HepG2 (cell line): Measurements from ENCODE around the gene JAK2. TPM values are rescaled to one million over a fixed set of nuclear protein-coding genes. Genes with fewer than 3 reads are reported as not detected.

ENCODE experiments used
- ATF7-NPFF ChIP-seq: sonication (generic); formaldehyde crosslinking; IDR thresholded peaks from 2 replicates; pipeline ENCODE4 v1.8.1; 2023; ENCODE audit warnings: mild to moderate bottlenecking, low read depth, missing genetic modification reagents, moderate library complexity
- ETV6 ChIP-seq: sonication (generic); formaldehyde crosslinking; conservative IDR thresholded peaks from 2 replicates; pipeline ENCODE4 v1.4.0; 2020; ENCODE audit warnings: missing genetic modification reagents
- FOXK2 ChIP-seq: fragments of 450-650 bp; IDR thresholded peaks from 2 replicates; pipeline ENCODE4 v1.6.1; 2016
- HNRNPUL1 ChIP-seq: fragments of 200-400 bp; formaldehyde crosslinking; IDR thresholded peaks from 2 replicates; pipeline ENCODE4 v1.6.1; 2017; ENCODE audit warnings: low read depth, mild to moderate bottlenecking, low read length, moderate library complexity
- NFYB ChIP-seq: sonication (generic); formaldehyde crosslinking; IDR thresholded peaks from 2 replicates; pipeline ENCODE4 v1.4.0; 2020; ENCODE audit warnings: missing genetic modification reagents
- THYN1 ChIP-seq: sonication (generic); formaldehyde crosslinking; IDR thresholded peaks from 2 replicates; pipeline ENCODE4 v1.8.1; 2023; ENCODE audit warnings: low read depth, mild to moderate bottlenecking, moderate library complexity, missing genetic modification reagents, borderline replicate concordance
- ZBTB43 ChIP-seq: sonication (generic); formaldehyde crosslinking; conservative IDR thresholded peaks from 2 replicates; pipeline ENCODE4 v1.4.0; 2020; ENCODE audit warnings: missing genetic modification reagents
- ZFYVE20 ChIP-seq: sonication (generic); formaldehyde crosslinking; IDR thresholded peaks from 2 replicates; pipeline ENCODE4 v1.8.0; 2023; ENCODE audit warnings: low read depth, mild to moderate bottlenecking, moderate library complexity, missing genetic modification reagents, borderline replicate concordance
- ZSCAN29 ChIP-seq: sonication (generic); formaldehyde crosslinking; conservative IDR thresholded peaks from 2 replicates; pipeline ENCODE4 v1.4.0; 2020; ENCODE audit warnings: mild to moderate bottlenecking, missing genetic modification reagents
- polyA plus RNA-seq, 8 experiments: library from polyadenylated mRNA; depleted of rRNA in 3 of 8; stranded (reverse) in 7 of 8; unstranded in 1 of 8; fragments of >200 nt; fragmentation: Illumina TruSeq in 4 of 8; extraction: Trizol in 4 of 8; gene quantifications; 2 replicates each; pipeline versions ENCODE4 v1.2.1 to v1.2.3, GENCODE V29; 2011 to 2016; ENCODE audit warnings: low read depth in 4 of 8, missing spikeins in 1 of 8, mixed read lengths in 1 of 8; ENCODE audit not compliant: insufficient read depth in 1 of 8
- total RNA-seq, 5 experiments: library from RNA; depleted of rRNA; stranded (reverse); fragments of >200 nt; fragmentation: Illumina TruSeq; extraction: Trizol; gene quantifications; 2 replicates each; pipeline ENCODE4 v1.2.3, GENCODE V29; 2016; ENCODE audit warnings: low read depth in 1 of 5
- TF ChIP-seq, protein P1 (sequence below): IDR thresholded peaks from 2 replicates; pipeline ENCODE4 v1.6.1; 2016; ENCODE audit warnings: low read depth, control low read depth
- TF ChIP-seq, protein P2 (sequence below): sonication (generic); formaldehyde crosslinking; IDR thresholded peaks from 2 replicates; pipeline ENCODE4 v1.8.0; 2022; ENCODE audit warnings: missing genetic modification reagents, mild to moderate bottlenecking, moderate library complexity, borderline replicate concordance
- TF ChIP-seq, protein P3 (sequence below): sonication (generic); formaldehyde crosslinking; IDR thresholded peaks from 2 replicates; pipeline ENCODE4 v1.8.0; 2022; ENCODE audit warnings: mild to moderate bottlenecking, missing genetic modification reagents

The JAK2 gene
- total and polyA plus RNA-seq, 2 of the 13 experiments (the other 11 are each of a cell fraction or from before 2014, with no cell fraction given), result 1.1 to 4.1 TPM

DNA sequence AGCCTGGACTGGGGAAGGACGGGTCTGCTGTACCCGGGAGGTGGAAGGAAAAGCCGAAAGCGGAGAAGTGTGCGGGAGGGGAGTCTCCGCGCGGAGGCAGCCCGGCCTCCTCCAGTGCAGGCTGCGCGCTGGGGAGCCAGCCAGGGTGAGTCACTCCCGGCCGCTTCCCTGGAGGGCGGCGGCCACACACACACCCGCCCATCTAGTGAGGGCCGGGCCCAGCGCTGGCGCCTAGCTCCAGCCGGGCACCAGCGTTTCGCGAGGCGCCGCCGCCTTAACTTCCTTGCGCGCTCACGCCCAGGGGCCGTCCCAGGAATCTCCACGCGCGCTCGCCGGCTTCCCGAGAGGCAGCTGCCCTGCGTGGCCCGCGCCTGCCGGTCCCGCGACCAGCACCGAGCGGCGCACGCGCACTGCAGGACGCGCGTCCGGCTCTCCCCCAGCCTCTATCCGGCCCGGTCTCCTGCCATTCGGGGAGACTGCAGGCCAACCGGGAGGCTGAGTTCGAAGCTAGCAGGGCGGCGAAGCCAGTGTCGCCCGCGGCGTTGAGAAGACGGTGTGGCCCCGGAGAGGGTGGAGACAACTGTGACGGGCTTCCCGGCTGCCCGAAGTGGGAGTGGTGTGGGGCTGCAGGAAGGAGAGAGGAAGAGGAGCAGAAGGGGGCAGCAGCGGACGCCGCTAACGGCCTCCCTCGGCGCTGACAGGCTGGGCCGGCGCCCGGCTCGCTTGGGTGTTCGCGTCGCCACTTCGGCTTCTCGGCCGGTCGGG lies at the start of gene JAK2 (continued):
- TF ChIP-seq, protein P1, sequence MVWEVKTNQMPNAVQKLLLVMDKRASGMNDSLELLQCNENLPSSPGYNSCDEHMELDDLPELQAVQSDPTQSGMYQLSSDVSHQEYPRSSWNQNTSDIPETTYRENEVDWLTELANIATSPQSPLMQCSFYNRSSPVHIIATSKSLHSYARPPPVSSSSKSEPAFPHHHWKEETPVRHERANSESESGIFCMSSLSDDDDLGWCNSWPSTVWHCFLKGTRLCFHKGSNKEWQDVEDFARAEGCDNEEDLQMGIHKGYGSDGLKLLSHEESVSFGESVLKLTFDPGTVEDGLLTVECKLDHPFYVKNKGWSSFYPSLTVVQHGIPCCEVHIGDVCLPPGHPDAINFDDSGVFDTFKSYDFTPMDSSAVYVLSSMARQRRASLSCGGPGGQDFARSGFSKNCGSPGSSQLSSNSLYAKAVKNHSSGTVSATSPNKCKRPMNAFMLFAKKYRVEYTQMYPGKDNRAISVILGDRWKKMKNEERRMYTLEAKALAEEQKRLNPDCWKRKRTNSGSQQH (CRISPR knock-in tag), result no peak; the same call in none of the 2 replicates
- peak; percentile 76 for TF ChIP-seq ZBTB43 (CRISPR knock-in tag)
- TF ChIP-seq ZSCAN29 (CRISPR knock-in tag), result no peak; the same call in 1 of the 2 replicates
- TF ChIP-seq THYN1, result peak; percentile 91; the same call in 1 of the 2 replicates
- 0 out of 2 replicates have a peak, but pooled peaks have one; percentile 85 for TF ChIP-seq ETV6 (CRISPR knock-in tag)
- peak; percentile 59; the same call in 1 of the 2 replicates for TF ChIP-seq ATF7-NPFF
- TF ChIP-seq, protein P2, sequence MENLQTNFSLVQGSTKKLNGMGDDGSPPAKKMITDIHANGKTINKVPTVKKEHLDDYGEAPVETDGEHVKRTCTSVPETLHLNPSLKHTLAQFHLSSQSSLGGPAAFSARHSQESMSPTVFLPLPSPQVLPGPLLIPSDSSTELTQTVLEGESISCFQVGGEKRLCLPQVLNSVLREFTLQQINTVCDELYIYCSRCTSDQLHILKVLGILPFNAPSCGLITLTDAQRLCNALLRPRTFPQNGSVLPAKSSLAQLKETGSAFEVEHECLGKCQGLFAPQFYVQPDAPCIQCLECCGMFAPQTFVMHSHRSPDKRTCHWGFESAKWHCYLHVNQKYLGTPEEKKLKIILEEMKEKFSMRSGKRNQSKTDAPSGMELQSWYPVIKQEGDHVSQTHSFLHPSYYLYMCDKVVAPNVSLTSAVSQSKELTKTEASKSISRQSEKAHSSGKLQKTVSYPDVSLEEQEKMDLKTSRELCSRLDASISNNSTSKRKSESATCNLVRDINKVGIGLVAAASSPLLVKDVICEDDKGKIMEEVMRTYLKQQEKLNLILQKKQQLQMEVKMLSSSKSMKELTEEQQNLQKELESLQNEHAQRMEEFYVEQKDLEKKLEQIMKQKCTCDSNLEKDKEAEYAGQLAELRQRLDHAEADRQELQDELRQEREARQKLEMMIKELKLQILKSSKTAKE (CRISPR knock-in tag), result no peak; the same call in 1 of the 2 replicates
- TF ChIP-seq HNRNPUL1, result no peak
- no peak for TF ChIP-seq ZFYVE20 (CRISPR knock-in tag)
- TF ChIP-seq, protein P3, sequence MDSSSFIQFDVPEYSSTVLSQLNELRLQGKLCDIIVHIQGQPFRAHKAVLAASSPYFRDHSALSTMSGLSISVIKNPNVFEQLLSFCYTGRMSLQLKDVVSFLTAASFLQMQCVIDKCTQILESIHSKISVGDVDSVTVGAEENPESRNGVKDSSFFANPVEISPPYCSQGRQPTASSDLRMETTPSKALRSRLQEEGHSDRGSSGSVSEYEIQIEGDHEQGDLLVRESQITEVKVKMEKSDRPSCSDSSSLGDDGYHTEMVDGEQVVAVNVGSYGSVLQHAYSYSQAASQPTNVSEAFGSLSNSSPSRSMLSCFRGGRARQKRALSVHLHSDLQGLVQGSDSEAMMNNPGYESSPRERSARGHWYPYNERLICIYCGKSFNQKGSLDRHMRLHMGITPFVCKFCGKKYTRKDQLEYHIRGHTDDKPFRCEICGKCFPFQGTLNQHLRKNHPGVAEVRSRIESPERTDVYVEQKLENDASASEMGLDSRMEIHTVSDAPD (CRISPR knock-in tag), result 0 out of 2 replicates have a peak, but pooled peaks have one; percentile 47
- TF ChIP-seq FOXK2, result no peak
- TF ChIP-seq NFYB, result no peak; the same call in none of the 2 replicates
